ENCODE measurements around the gene CFAP46.
A peak's percentile ranks its signal among the peaks of the same experiment; 100 is the strongest.

CFAP46 gene

DNA sequence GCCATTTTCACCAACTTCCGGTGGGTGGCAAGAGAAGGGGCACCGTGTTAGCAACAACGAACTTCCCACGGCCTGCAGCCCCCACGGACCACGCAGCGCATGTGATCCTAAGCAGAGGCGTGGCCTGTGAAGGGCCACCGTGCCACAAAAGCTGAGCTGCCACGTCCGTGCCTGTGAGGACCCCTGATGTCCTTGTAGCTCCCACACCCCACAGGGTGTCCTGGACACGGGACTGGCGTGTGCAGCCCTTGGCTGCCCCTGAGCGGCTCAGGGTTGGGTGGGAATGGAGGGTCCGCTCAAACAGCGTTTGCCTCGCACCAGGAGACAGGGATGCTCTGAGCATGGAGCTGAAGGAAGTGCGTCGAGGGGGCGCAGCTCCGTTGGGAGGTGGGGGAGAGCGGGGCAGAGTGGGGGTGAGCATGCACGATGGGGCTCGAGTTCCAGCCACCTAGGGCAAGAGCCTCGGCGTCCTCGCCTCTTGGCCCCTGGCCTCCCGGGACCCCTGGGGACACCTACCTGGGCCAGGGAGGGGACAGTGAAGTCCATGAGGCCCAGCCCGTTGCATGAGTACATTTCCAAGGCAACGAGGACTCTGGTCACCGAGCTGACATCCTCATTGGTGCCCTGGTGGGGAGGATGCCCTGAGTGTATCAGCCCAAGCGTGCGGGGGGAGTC lies 33.6 kb downstream of the CFAP46 start:
- no peaks in the 10 kb centered on the region for H3K36me3 ChIP-seq
- intact Hi-C loops (cut with DNase I; ENCODE audit: low total_unique reads), result no loop called here
- no peak overlapping the region for H3K27ac ChIP-seq

DNA sequence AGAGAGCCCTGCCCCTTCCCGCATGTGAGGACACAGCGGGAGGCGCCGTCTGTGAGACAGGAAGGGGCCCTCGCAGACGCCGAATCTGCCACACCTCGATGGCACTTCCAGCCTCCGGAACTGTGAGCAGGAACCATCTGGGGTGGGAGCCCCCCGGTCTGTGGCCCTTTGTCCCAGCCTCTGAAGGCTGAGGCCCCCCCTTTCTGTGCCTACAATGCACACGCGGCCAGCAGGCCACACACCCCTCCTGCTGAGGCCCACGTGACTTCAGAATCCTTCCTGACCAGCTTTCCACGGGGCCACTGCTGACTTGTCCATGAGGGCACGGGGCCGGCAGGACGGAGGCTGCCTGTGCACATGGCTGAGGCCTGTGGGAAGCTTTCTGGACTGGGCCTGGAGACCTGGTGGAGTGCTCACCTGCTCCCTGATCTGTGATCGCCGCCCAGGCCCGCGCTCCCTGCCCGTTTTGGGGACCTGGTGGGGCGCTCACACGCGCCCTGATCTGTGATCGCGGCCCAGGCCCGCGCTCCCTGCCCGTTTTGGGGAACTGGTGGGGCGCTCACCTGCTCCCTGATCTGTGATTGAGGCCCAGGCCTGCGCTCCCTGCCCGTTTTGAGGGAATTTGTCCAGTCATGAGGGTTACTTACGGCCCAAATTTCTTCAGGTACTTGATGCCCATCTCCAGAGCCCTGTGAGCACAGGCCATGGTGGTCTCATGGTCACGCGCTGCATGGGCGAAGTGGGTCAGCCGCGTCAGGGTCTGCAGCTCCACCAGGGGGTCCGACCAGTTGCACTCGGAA lies 34.3 kb downstream of the CFAP46 start:
- intact Hi-C loops (cut with DNase I; ENCODE audit: low total_unique reads), result no loop called here
- Histone ChIP-seq H3K4me3 (no peak overlapping the region), H3K4me1 (no peaks in the 10 kb centered on the region), H3K27ac (no peak overlapping the region), H3K27me3 (peaks cover 0 to 31% of the 10 kb centered on the region in 2 donors), H3K9me3 (peaks cover 0 to 16% (median 13%) of the 10 kb centered on the region in 3 donors), H3K36me3 (no peaks in the 10 kb centered on the region)
- peak in 1 of 2 donors; percentile 17 for DNase-seq
- TF ChIP-seq, protein P1, sequence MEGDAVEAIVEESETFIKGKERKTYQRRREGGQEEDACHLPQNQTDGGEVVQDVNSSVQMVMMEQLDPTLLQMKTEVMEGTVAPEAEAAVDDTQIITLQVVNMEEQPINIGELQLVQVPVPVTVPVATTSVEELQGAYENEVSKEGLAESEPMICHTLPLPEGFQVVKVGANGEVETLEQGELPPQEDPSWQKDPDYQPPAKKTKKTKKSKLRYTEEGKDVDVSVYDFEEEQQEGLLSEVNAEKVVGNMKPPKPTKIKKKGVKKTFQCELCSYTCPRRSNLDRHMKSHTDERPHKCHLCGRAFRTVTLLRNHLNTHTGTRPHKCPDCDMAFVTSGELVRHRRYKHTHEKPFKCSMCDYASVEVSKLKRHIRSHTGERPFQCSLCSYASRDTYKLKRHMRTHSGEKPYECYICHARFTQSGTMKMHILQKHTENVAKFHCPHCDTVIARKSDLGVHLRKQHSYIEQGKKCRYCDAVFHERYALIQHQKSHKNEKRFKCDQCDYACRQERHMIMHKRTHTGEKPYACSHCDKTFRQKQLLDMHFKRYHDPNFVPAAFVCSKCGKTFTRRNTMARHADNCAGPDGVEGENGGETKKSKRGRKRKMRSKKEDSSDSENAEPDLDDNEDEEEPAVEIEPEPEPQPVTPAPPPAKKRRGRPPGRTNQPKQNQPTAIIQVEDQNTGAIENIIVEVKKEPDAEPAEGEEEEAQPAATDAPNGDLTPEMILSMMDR (IDR thresholded peaks at IDR 0.05), result no peak

More for the DNA sequence above, 33.6 kb downstream of the CFAP46 start:
- peaks cover 0 to 16% (median 13%) of the 10 kb centered on the region in 3 donors for H3K9me3 ChIP-seq
- TF ChIP-seq, protein P1 (IDR thresholded peaks at IDR 0.05), result no peak
- peaks cover 0 to 38% of the 10 kb centered on the region in 2 donors for H3K27me3 ChIP-seq
- H3K4me1 ChIP-seq, result no peaks in the 10 kb centered on the region
- peak in 1 of 2 donors; percentile 19 for DNase-seq
- no peak overlapping the region for H3K4me3 ChIP-seq

DNA sequence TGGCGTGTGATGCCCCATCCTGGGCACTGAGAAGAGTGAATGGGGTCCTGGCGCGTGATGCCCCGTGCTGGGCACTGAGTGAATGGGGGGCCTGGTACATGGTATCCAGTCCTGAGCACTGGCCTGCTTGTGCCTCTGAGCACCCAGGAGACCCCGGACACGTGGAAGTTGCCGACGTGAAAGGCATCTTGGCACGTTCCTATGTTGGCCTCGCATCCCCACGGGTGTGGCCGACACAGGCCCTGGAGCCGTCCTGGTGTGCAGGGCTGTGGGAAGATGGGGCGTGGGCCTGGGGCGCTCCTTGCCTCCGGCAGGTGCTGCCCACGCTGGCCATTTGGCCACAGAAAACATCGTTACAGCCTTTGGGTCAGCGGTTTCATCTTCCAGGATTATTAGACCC lies 35.5 kb downstream of the CFAP46 start:
- intact Hi-C loops (cut with DNase I; ENCODE audit: low total_unique reads), result no loop called here
- Histone ChIP-seq H3K36me3 (no peaks in the 10 kb centered on the region), H3K4me3 (no peak overlapping the region), H3K4me1 (no peaks in the 10 kb centered on the region), H3K27ac (no peak overlapping the region), H3K27me3 (peaks cover 0 to 25% of the 10 kb centered on the region in 2 donors), H3K9me3 (peaks cover 0 to 16% (median 13%) of the 10 kb centered on the region in 3 donors)
- DNase-seq, result peak in 1 of 2 donors; percentile 10
- TF ChIP-seq, protein P1 (IDR thresholded peaks at IDR 0.05), result no peak

DNA sequence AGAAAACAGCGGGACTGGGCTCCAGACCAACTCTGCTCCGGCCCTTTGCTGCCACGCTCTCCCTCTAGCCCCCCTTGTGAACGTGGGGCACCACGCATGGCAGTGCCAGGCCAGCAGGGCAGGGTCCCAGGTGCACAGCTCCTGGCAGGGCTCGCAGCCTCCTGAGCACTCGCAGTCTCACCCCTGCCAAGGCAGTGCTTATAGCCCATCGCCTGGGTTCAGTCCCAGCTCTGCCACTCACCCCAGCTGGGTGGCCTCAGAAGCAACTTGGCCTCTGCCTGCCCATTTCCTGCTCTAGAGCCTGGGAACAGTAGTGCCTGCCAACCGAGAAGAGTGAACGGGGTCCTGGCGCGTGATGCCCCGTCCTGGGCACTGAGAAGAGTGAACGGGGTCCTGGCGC lies 36.3 kb downstream of the CFAP46 start:
- Histone ChIP-seq H3K4me3 (no peak overlapping the region), H3K27me3 (peaks cover 0 to 20% of the 10 kb centered on the region in 2 donors), H3K4me1 (no peaks in the 10 kb centered on the region), H3K36me3 (no peaks in the 10 kb centered on the region), H3K27ac (no peak overlapping the region), H3K9me3 (peaks cover 0 to 16% (median 13%) of the 10 kb centered on the region in 3 donors)
- peak in 1 of 2 donors; percentile 10 for DNase-seq
- intact Hi-C loops (cut with DNase I; ENCODE audit: low total_unique reads), result no loop called here
- TF ChIP-seq, protein P1 (IDR thresholded peaks at IDR 0.05), result no peak

DNA sequence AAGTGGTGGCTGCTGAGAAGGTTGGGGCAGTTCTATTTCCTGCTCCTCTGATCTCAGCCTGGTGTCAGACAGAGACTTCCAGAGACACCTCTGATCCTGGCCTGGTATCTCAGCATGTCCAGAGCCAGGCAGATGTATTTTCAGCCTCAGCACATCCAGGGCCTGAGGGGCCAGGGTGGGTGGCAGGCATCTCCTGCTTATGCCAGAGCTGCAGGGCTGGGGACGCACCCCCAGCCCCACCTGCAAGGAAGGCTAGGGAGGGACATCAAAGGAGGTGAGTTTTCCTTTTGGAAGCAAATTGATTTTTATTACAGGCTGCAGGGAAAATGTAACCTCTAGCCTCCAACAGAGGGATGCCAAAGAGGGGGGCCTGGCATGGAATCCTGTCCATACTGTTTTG lies 36.7 kb downstream of the CFAP46 start:
- Histone ChIP-seq H3K27ac (no peak overlapping the region), H3K9me3 (peaks cover 0 to 16% (median 13%) of the 10 kb centered on the region in 3 donors), H3K4me1 (no peaks in the 10 kb centered on the region), H3K4me3 (no peak overlapping the region), H3K27me3 (peaks cover 0 to 17% of the 10 kb centered on the region in 2 donors), H3K36me3 (no peaks in the 10 kb centered on the region)
- TF ChIP-seq, protein P1 (IDR thresholded peaks at IDR 0.05), result no peak
- no peak for DNase-seq
- intact Hi-C loops (cut with DNase I; ENCODE audit: low total_unique reads), result no loop called here

Data from tibial artery (tissue), 4 donors.